ENCODE measurements around the gene CILP.

- TF ChIP-seq RFX5 (IDR thresholded peaks at IDR 0.05; ENCODE audit: low read depth, low read length): no peak
- TF ChIP-seq ASH2L (IDR thresholded peaks at IDR 0.05; ENCODE audit: insufficient read length, low read depth, low read length): no peak
- no peak for TF ChIP-seq ZNF292 (CRISPR knock-in tag; IDR thresholded peaks at IDR 0.05; ENCODE audit: borderline replicate concordance, low read depth)
Measured at GRCh38 chr15:65189102-65189740, 22.1 kb downstream of the CILP start.
